H1 (cell line): ENCODE results near the gene GRID1. TPM values are rescaled to one million over a fixed set of nuclear protein-coding genes. Genes with fewer than 3 reads are reported as not detected.
A peak's percentile ranks its signal among the peaks of the same experiment; 100 is the strongest.

Experiments used
- CTCF ChIA-PET: fragments of 300-600 bp; sonication (Branson Sonifier 250); formaldehyde crosslinking; loops from one replicate; lab custom pipeline; 2021; ENCODE audit not compliant: partially characterized antibody; lab: Charles Lee
- POLR2A ChIA-PET: fragments of 300-600 bp; sonication (Branson Sonifier 250); formaldehyde crosslinking; loops from one replicate; lab custom pipeline; 2021; ENCODE audit warnings: inconsistent platforms; ENCODE audit not compliant: partially characterized antibody; lab: Charles Lee
- DNase-seq, 2 experiments: peaks; one replicate each; pipeline versions ENCODE4 v3.0.0 to v3.0.0-alpha.2; 2010 to 2022; ENCODE audit warnings: low spot score in 2 of 2, low read depth in 1 of 2, mixed read lengths in 1 of 2
- FAIRE-seq: peaks from 2 replicates; lab custom pipeline; 2011; peaks lifted over from hg19 to GRCh38; lab: Jason Lieb, UNC
- H2AFZ ChIP-seq: 2 replicates; pipeline ENCODE4 v1.8.1; 2012; ENCODE audit warnings: low read length, inconsistent platforms
- H2AK5ac ChIP-seq: 2 replicates; pipeline ENCODE4 v1.6.1; 2013; ENCODE audit warnings: low read depth, low read length
- H2BK120ac ChIP-seq: replicated peaks from 2 replicates; pipeline ENCODE3; 2013; ENCODE audit warnings: low read depth, low read length, inconsistent platforms
- H2BK12ac ChIP-seq: 2 replicates; pipeline ENCODE4 v1.6.1; 2013; ENCODE audit warnings: low read depth, low read length
- H2BK15ac ChIP-seq: 2 replicates; pipeline ENCODE4 v1.6.1; 2013; ENCODE audit warnings: low read length
- H2BK20ac ChIP-seq: 2 replicates; pipeline ENCODE4 v1.6.1; 2013; ENCODE audit warnings: low read length
- H2BK5ac ChIP-seq: 2 replicates; pipeline ENCODE4 v1.6.1; 2013; ENCODE audit warnings: low read depth, low read length
- H3K14ac ChIP-seq: 2 replicates; pipeline ENCODE4 v1.6.1; 2013; ENCODE audit warnings: inconsistent platforms; ENCODE audit not compliant: insufficient read length
- H3K18ac ChIP-seq: 2 replicates; pipeline ENCODE4 v1.6.1; 2013; ENCODE audit warnings: low read length; ENCODE audit errors: extremely low read depth
- H3K23ac ChIP-seq: 2 replicates; pipeline ENCODE4 v1.6.1; 2013; ENCODE audit warnings: inconsistent platforms; ENCODE audit not compliant: insufficient read length
- H3K23me2 ChIP-seq: 2 replicates; pipeline ENCODE4 v1.6.1; 2013; ENCODE audit warnings: low read depth, low read length
- H3K27ac ChIP-seq: 2 replicates; pipeline ENCODE4 v1.6.1; 2011; ENCODE audit warnings: low read depth, low read length, inconsistent platforms
- H3K27me3 ChIP-seq, 4 experiments: replicated peaks in 1 of 4; 1 replicate in 1 of 4; 2 replicates in 3 of 4; pipeline versions ENCODE4 v1.6.1 to v1.8.1; 2011 to 2013; ENCODE audit warnings: low read length in 3 of 4, mild to moderate bottlenecking in 3 of 4, inconsistent platforms in 2 of 4, mixed read lengths in 2 of 4, moderate library complexity in 1 of 4; ENCODE audit not compliant: control insufficient read depth in 3 of 4, insufficient read depth in 3 of 4; ENCODE audit errors: extremely low read depth in 1 of 4
- H3K36me3 ChIP-seq, 4 experiments: 2 replicates each; pipeline versions ENCODE4 v1.6.1 to v1.8.1; 2011 to 2013; ENCODE audit warnings: mild to moderate bottlenecking in 4 of 4, low read length in 3 of 4, moderate library complexity in 2 of 4, control low read depth in 1 of 4, inconsistent platforms in 1 of 4; ENCODE audit not compliant: insufficient read depth in 4 of 4, control insufficient read depth in 2 of 4
- H3K4ac ChIP-seq: replicated peaks from 2 replicates; pipeline ENCODE3; 2013; ENCODE audit warnings: low read length, low read depth, mixed read lengths, inconsistent platforms; ENCODE audit not compliant: insufficient read length
- H3K4me1 ChIP-seq, 4 experiments: replicated peaks in 1 of 4; 1 replicate in 1 of 4; 2 replicates in 3 of 4; pipeline versions ENCODE4 v1.6.1 to v1.8.1; 2011 to 2013; ENCODE audit warnings: low read length in 3 of 4, inconsistent platforms in 2 of 4, mixed read lengths in 1 of 4; ENCODE audit not compliant: insufficient read depth in 4 of 4, control insufficient read depth in 3 of 4
- H3K4me2 ChIP-seq, 2 experiments: 2 replicates each; pipeline versions ENCODE4 v1.6.1 to v1.8.1; 2011 to 2013; ENCODE audit warnings: low read depth in 2 of 2, low read length in 2 of 2, control low read depth in 1 of 2, inconsistent platforms in 1 of 2, mild to moderate bottlenecking in 1 of 2; ENCODE audit not compliant: insufficient read depth in 1 of 2
- H3K4me3 ChIP-seq, 4 experiments: fragments of 200-600, 300-600 bp in 1 of 4; sonication (generic), shearing (Covaris generic), sonication (Bioruptor Twin) in 1 of 4; 2 replicates each; pipeline versions ENCODE4 v1.5.1 to v1.8.1; 2011 to 2016; ENCODE audit warnings: low read length in 4 of 4, low read depth in 3 of 4, control low read depth in 2 of 4, inconsistent platforms in 2 of 4, mild to moderate bottlenecking in 2 of 4, mixed read lengths in 1 of 4, moderate library complexity in 1 of 4; ENCODE audit not compliant: insufficient read depth in 2 of 4; ENCODE audit errors: extremely low read depth in 1 of 4
- H3K56ac ChIP-seq: replicated peaks from 2 replicates; pipeline ENCODE3; 2013; ENCODE audit warnings: low read depth, mild to moderate bottlenecking, mixed read lengths, low read length, inconsistent platforms; ENCODE audit not compliant: insufficient read length
- H3K79me1 ChIP-seq: 2 replicates; pipeline ENCODE4 v1.6.1; 2013; ENCODE audit warnings: low read depth, low read length, control low read depth
- H3K79me2 ChIP-seq, 2 experiments: 2 replicates each; pipeline versions ENCODE4 v1.6.1 to v1.8.1; 2012 to 2013; ENCODE audit warnings: low read length in 2 of 2, mild to moderate bottlenecking in 2 of 2, inconsistent platforms in 1 of 2; ENCODE audit not compliant: insufficient read depth in 2 of 2, control insufficient read depth in 1 of 2
- H3K9ac ChIP-seq, 4 experiments: replicated peaks in 1 of 4; 1 replicate in 1 of 4; 2 replicates in 3 of 4; pipeline versions ENCODE4 v1.6.1 to v1.8.1; 2011 to 2013; ENCODE audit warnings: low read depth in 3 of 4, low read length in 3 of 4, control low read depth in 2 of 4, mild to moderate bottlenecking in 2 of 4, moderate library complexity in 2 of 4, inconsistent platforms in 1 of 4; ENCODE audit errors: extremely low read depth in 1 of 4
- H3K9me3 ChIP-seq, 2 experiments: 2 replicates each; pipeline versions ENCODE4 v1.6.1 to v1.8.1; 2012 to 2013; ENCODE audit warnings: mild to moderate bottlenecking in 2 of 2, moderate library complexity in 2 of 2, control low read depth in 1 of 2, inconsistent platforms in 1 of 2, low read depth in 1 of 2, low read length in 1 of 2, mixed read lengths in 1 of 2; ENCODE audit not compliant: insufficient read depth in 2 of 2
- H4K20me1 ChIP-seq, 2 experiments: replicated peaks in 1 of 2; 2 replicates each; pipeline versions ENCODE3 to v1.8.1; 2011 to 2013; ENCODE audit warnings: inconsistent platforms in 2 of 2, low read length in 2 of 2, mild to moderate bottlenecking in 1 of 2; ENCODE audit not compliant: insufficient read depth in 2 of 2, control insufficient read depth in 1 of 2
- H4K5ac ChIP-seq: 2 replicates; pipeline ENCODE4 v1.6.1; 2013; ENCODE audit warnings: low read length, low read depth, mixed read lengths, inconsistent platforms; ENCODE audit not compliant: insufficient read length
- H4K8ac ChIP-seq: 2 replicates; pipeline ENCODE4 v1.8.0; 2013; ENCODE audit warnings: mild to moderate bottlenecking, moderate library complexity, low read length, inconsistent platforms; ENCODE audit not compliant: insufficient read depth; ENCODE audit errors: extremely low read depth
- H4K91ac ChIP-seq: replicated peaks from 2 replicates; pipeline ENCODE3; 2013; ENCODE audit warnings: low read length, mixed read lengths, inconsistent platforms; ENCODE audit not compliant: insufficient read length
- BCL11A ChIP-seq, 2 experiments: IDR thresholded peaks; one replicate each; pipeline ENCODE4 v1.6.1; 2011; ENCODE audit warnings: low read depth in 2 of 2, low read length in 2 of 2, mild to moderate bottlenecking in 2 of 2
- CBX8 ChIP-seq: fragments of 300-800, 300-1000 bp; sonication (generic); IDR thresholded peaks from 2 replicates; pipeline ENCODE4 v1.7.1; 2016; ENCODE audit warnings: low read depth, low read length, borderline replicate concordance
- FOSL1 ChIP-seq: IDR thresholded peaks from 2 replicates; pipeline ENCODE4 v1.6.1; 2011; ENCODE audit warnings: mild to moderate bottlenecking, low read depth, low read length, moderate library complexity; ENCODE audit not compliant: insufficient read depth
- KDM4A ChIP-seq: IDR thresholded peaks from one replicate; pipeline ENCODE4 v1.7.1; 2012; ENCODE audit warnings: low read depth, mild to moderate bottlenecking, moderate library complexity, low read length, inconsistent platforms; ENCODE audit not compliant: severe bottlenecking
- NRF1 ChIP-seq: IDR thresholded peaks from 2 replicates; pipeline ENCODE4 v1.6.1; 2011; ENCODE audit warnings: mild to moderate bottlenecking, low read depth, low read length, improper control_type of control experiment
- PHF8 ChIP-seq: fragments of 200-600 bp; sonication (generic); conservative IDR thresholded peaks from 2 replicates; pipeline ENCODE4 v1.7.1; 2012; ENCODE audit warnings: low read depth, mild to moderate bottlenecking, inconsistent platforms, low read length, moderate library complexity
- POU5F1 ChIP-seq: IDR thresholded peaks from 2 replicates; pipeline ENCODE4 v1.6.1; 2011; ENCODE audit warnings: low read depth, mild to moderate bottlenecking, low read length, moderate library complexity
- RAD21 ChIP-seq, 2 experiments: IDR thresholded peaks in 1 of 2; conservative IDR thresholded peaks in 1 of 2; 2 replicates each; pipeline ENCODE4 v1.6.1; 2011; ENCODE audit warnings: low read depth in 2 of 2, low read length in 2 of 2, improper control_type of control experiment in 1 of 2, inconsistent platforms in 1 of 2, mild to moderate bottlenecking in 1 of 2, moderate library complexity in 1 of 2
- RFX5 ChIP-seq: IDR thresholded peaks from 2 replicates; pipeline ENCODE4 v1.6.1; 2011; ENCODE audit warnings: low read depth, low read length, improper control_type of control experiment, borderline replicate concordance
- TAF1 ChIP-seq: IDR thresholded peaks from 2 replicates; pipeline ENCODE4 v1.6.1; 2011; ENCODE audit warnings: mild to moderate bottlenecking, low read depth, low read length
- WGBS, 2 experiments: shearing (Covaris generic) in 1 of 2; methylation state at CpG; one replicate each; pipeline versions ENCODE4 v1.1.6 to v1.1.7; 2013 to 2015; ENCODE audit warnings: low lambda C conversion rate in 2 of 2, mixed read lengths in 2 of 2, inconsistent platforms in 1 of 2, low coverage in 1 of 2, missing lambda C conversion rate in 1 of 2; ENCODE audit not compliant: insufficient replicate concordance in 2 of 2, insufficient coverage in 1 of 2, insufficient read length in 1 of 2; ENCODE audit errors: extremely low coverage in 1 of 2, missing lambda C conversion rate in 1 of 2; 5-methylcytosine and 5-hydroxymethylcytosine counted together
- polyA plus RNA-seq, 7 experiments: library from polyadenylated mRNA; depleted of rRNA in 3 of 7; stranded (reverse) in 5 of 7; unstranded in 2 of 7; fragments of >200 nt in 5 of 7; fragments of 200-250 nt in 2 of 7; gene quantifications; 1 replicate in 5 of 7; 2 replicates in 1 of 7; 4 replicates in 1 of 7; pipeline versions ENCODE4 v1.2.1 to v1.2.3, GENCODE V29; 2011 to 2013; ENCODE audit warnings: missing spikeins in 2 of 7, mixed read lengths in 2 of 7
- total RNA-seq: library from RNA; stranded (reverse); fragmentation: NEBNext Ultra II Directional; extraction: Animal tissue kit (Norgen Biotek cat#: 25700); gene quantifications from 2 replicates; pipeline ENCODE4 v1.2.1, GENCODE V29; 2021

GRID1 gene
- total and polyA plus RNA-seq, 2 of the 8 experiments (the other 6 are each of a cell fraction or from before 2014, with no cell fraction given) = 0.22 to 0.30 TPM

GRCh38 chr10:86376852-86377796 lies 10.5 kb upstream of the GRID1 start:
- Histone ChIP-seq H3K4me3 (peak overlapping the region in 3 of 4 experiments; percentile 11 to 51 (median 20); a peak in 4 of 8 replicates), H3K4me1 (peaks cover 0 to 3% (median 0%) of the 10 kb centered on the region in 4 experiments; a peak in 1 of 7 replicates), H3K27me3 (peaks cover 7 to 26% (median 14%) of the 10 kb centered on the region in 4 experiments), H3K4ac (no peak overlapping the region), H3K14ac (no peak overlapping the region), H2AK5ac (no peak overlapping the region), H3K56ac (no peak overlapping the region), H3K23me2 (no peaks in the 10 kb centered on the region), H3K79me2 (no peaks in the 10 kb centered on the region), H2AFZ (no peak overlapping the region; the same call in 1 of the 2 replicates), H2BK20ac (no peak overlapping the region), H2BK120ac (no peak overlapping the region), H4K20me1 (peaks cover 0 to 2% of the 10 kb centered on the region in 2 experiments), H3K23ac (no peak overlapping the region), H4K8ac (no peak overlapping the region; the same call in none of the 2 replicates), H3K36me3 (no peaks in the 10 kb centered on the region), H4K91ac (no peak overlapping the region), H4K5ac (no peak overlapping the region), H3K4me2 (peak overlapping the region; percentile 5 to 56; a peak in 3 of 4 replicates), H2BK15ac (peak overlapping the region; percentile 16; the same call in 1 of the 2 replicates), H3K9ac (no peak overlapping the region), H3K18ac (no peak overlapping the region), H3K27ac (no peak overlapping the region), H3K9me3 (no peaks in the 10 kb centered on the region), H3K79me1 (no peaks in the 10 kb centered on the region), H2BK5ac (no peak overlapping the region), H2BK12ac (no peak overlapping the region; the same call in 1 of the 2 replicates)
- WGBS, 2 experiments = 23% methylated on average over 61 of the region's 68 CpGs; no CpG with 5 or more reads in 1 of the 2 experiments
- DNase-seq (peak in 1 of 2 experiments; percentile 100), FAIRE-seq (peak; percentile 42)
- ChIA-PET CTCF (interaction anchor here (0.7 to 25.6 kb wide), 16 partner anchors 8 to 513 kb away, joined by 3 to 498 read pairs (median 4); no protein-coding TSS in a partner anchor), POLR2A (interaction anchor here (0.6 kb wide), 1 partner anchor 212 kb away, joined by 4 read pairs; no protein-coding TSS in a partner anchor)
- TF ChIP-seq BCL11A (IDR thresholded peaks at IDR 0.05; ENCODE audit: low read depth in 2 of 2, low read length in 2 of 2) = no peak
- no peak for TF ChIP-seq CBX8
- no peak for TF ChIP-seq POU5F1
- TF ChIP-seq TAF1 = no peak
- TF ChIP-seq RAD21 (IDR thresholded peaks at IDR 0.05 in 1 of 2, conservative IDR thresholded peaks at IDR 0.05 in 1 of 2; ENCODE audit: low read depth in 2 of 2, low read length in 2 of 2) = peak; percentile 96 to 98
- no peak for TF ChIP-seq PHF8
- peak; percentile 71 for TF ChIP-seq KDM4A
- no peak for TF ChIP-seq FOSL1
- TF ChIP-seq RFX5 = no peak
- TF ChIP-seq NRF1 = no peak
